C4-2B (cell line): Measurements from ENCODE around the gene IGF2BP1.
"Not testable (repeated sequence)": the region's sequence is repeated elsewhere in the genome, so short reads cannot be mapped to it uniquely, and the experiment has no call there.

Experiments used
- H3K27ac ChIP-seq: fragments of 450-650 bp; 2 replicates; pipeline ENCODE4 v1.5.1; 2017
- CTCF ChIP-seq: fragments of 450-650 bp; conservative IDR thresholded peaks from 2 replicates; pipeline ENCODE4 v1.5.1; 2017; ENCODE audit warnings: mild to moderate bottlenecking
- ZFX ChIP-seq: fragments of 450-650 bp; IDR thresholded peaks from 2 replicates; pipeline ENCODE4 v1.6.1; 2017

The IGF2BP1 gene

GRCh38 chr17:49038138-49038537 is 41.0 kb downstream of the IGF2BP1 start:
- no peak overlapping the region for H3K27ac ChIP-seq
- no peak for TF ChIP-seq ZFX
- no peak for TF ChIP-seq CTCF

DNA sequence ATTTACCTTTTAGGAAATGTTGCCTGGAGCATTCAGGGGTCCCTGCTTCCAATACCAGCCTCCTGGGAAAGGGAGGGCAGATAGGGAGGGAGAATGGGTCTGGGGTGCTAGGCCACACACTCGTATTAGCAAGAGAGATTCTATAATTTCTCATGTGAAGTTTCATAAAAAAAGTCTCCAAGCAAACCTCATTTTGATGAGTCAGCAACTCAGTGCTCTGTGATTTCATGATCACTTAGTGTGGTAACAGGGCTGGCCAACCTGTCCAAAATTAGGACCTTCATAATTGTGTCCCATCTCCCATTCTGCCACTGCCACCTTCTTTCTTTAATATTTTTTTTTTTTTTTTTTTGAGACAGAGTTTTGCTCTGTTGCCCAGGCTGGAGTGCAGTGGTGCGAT is 41.4 kb downstream of the IGF2BP1 start:
- TF ChIP-seq CTCF (no peak), ZFX (no peak)
- H3K27ac ChIP-seq = no peak overlapping the region

DNA sequence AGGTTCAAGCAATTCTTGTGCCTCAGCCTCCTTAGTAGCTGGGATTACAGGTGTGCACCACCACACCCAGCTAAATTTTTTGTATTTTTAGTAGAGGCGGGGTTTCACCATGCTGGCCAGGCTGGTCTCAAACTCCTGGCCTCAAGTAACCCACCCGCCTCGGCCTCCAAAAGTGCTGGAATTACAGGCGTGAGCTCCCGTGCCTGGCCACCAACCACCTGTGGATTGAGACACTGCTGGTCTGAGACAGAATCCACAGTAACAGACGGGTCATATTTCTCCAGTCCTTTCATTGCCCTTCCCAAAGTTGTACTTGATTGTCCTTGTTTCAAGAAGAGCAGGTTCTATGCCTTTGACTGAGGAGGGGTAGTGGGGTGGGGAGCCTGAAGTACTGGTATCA is 42.3 kb downstream of the IGF2BP1 start:
- H3K27ac ChIP-seq = not testable (repeated sequence)

DNA sequence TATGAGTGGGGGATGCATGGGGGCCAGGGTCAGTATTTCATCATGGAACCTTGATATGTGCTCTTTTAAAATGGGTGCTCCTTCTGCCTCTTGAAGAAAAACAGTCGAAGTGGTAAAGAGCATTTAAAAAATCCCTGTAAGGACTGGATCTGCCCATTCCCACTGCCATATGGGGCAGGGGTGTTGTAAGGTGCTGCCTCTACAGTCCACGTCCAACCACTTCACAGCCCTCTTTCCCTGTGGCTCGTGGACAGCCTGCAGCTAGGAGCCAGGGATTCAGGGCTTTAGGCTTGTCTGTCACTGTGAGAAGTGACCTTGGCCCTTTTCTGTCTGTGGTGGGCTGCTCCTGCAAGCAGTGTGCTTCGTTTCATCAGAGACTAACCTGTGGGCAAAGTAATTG is 44.3 kb downstream of the IGF2BP1 start:
- no peak for TF ChIP-seq ZFX
- TF ChIP-seq CTCF = no peak
- no peak overlapping the region for H3K27ac ChIP-seq

- H3K27ac ChIP-seq = no peak overlapping the region
Measured at GRCh38 chr17:49045376-49045775, 48.2 kb downstream of the IGF2BP1 start.

DNA sequence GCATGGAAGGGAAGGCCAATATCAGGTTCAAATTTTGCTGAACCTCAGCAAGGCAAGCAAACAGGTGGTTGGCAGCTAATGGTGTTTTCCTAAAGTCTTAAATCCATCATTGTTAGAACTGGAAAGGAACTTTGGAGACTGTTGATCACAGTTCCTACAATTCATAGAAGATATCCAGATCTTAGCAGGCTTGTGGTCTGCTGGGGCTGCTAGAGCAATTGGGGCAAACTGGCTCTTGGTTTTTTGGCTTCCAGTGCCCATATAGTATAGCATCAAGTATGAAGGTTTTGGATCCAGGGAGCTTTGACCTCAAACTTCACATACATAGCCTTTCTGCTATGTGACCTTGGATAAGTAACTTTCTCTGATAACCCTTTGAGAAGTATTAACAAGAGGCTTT is 49.7 kb downstream of the IGF2BP1 start:
- no peak overlapping the region for H3K27ac ChIP-seq
- TF ChIP-seq CTCF (no peak), ZFX (no peak)

More at GRCh38 chr17:49045376-49045775, 48.2 kb downstream of the IGF2BP1 start:
- no peak for TF ChIP-seq ZFX
- no peak for TF ChIP-seq CTCF

DNA sequence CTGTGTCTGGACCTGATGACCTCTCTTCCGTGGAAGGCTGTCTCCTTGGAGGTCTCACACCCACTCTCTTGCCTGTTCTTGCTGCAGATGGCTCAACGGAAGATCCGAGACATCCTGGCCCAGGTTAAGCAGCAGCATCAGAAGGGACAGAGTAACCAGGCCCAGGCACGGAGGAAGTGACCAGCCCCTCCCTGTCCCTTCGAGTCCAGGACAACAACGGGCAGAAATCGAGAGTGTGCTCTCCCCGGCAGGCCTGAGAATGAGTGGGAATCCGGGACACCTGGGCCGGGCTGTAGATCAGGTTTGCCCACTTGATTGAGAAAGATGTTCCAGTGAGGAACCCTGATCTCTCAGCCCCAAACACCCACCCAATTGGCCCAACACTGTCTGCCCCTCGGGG is 52.1 kb downstream of the IGF2BP1 start:
- TF ChIP-seq ZFX (no peak), CTCF (no peak)
- H3K27ac ChIP-seq = no peak overlapping the region

- no peak overlapping the region for H3K27ac ChIP-seq
- TF ChIP-seq CTCF = no peak
Measured at GRCh38 chr17:49050611-49051010, 53.4 kb downstream of the IGF2BP1 start.
